Measurements from ENCODE around the gene LSM3.

The LSM3 gene

GRCh38 chr3:14214764-14215163 lies 36.1 kb downstream of the LSM3 start:
- Histone ChIP-seq H3K9ac (ENCODE audit: low read depth, low read length, poor library complexity) (no peak overlapping the region), H3K23ac (ENCODE audit: low read depth, low read length, poor library complexity) (no peak overlapping the region), H3K18ac (ENCODE audit: low read length) (no peak overlapping the region), H3K4me1 (ENCODE audit: control insufficient read depth in 2 of 2, insufficient read depth in 1 of 2, low read depth in 1 of 2, low read length in 2 of 2) (peaks cover 10 to 14% of the 10 kb centered on the region in 2 donors), H3K27ac (replicated peaks; ENCODE audit: low read length) (no peak overlapping the region), H2AFZ (ENCODE audit: low read length) (no peak overlapping the region), H2BK5ac (ENCODE audit: low read length) (no peak overlapping the region), H2BK15ac (ENCODE audit: low read length) (no peak overlapping the region), H3K9me3 (replicated peaks in 1 of 2; ENCODE audit: control insufficient read depth in 2 of 2, insufficient read depth in 1 of 2, low read depth in 1 of 2, low read length in 2 of 2) (peaks cover 0 to 2% of the 10 kb centered on the region in 2 donors), H3K79me1 (ENCODE audit: low read depth, low read length) (no peaks in the 10 kb centered on the region), H3K14ac (ENCODE audit: low read length) (no peak overlapping the region), H3K4me2 (ENCODE audit: insufficient read depth, low read length, poor library complexity, severe bottlenecking) (no peak overlapping the region), H3K4ac (ENCODE audit: low read length) (no peak overlapping the region), H3K27me3 (ENCODE audit: control insufficient read depth in 3 of 3, insufficient read depth in 3 of 3, low read depth in 1 of 3, low read length in 3 of 3) (no peaks in the 10 kb centered on the region), H3K36me3 (replicated peaks in 1 of 2; ENCODE audit: control insufficient read depth in 2 of 2, insufficient read depth in 2 of 2, low read length in 2 of 2) (no peaks in the 10 kb centered on the region), H4K8ac (ENCODE audit: low read depth, low read length) (no peak overlapping the region), H2BK12ac (ENCODE audit: low read length) (no peak overlapping the region), H4K91ac (ENCODE audit: low read depth, low read length, poor library complexity) (no peak overlapping the region), H3K4me3 (ENCODE audit: low read length in 2 of 2) (no peak overlapping the region), H2BK120ac (ENCODE audit: low read depth, low read length) (no peak overlapping the region), H2AK5ac (ENCODE audit: low read depth, low read length) (no peak overlapping the region)
- WGBS, 2 donors (ENCODE audit: extremely low coverage in 2 of 2, insufficient read length in 2 of 2, insufficient replicate concordance in 1 of 2) = no CpG with 5 or more reads among the region's 4 CpGs
- DNase-seq (ENCODE audit: low spot score) = no peak

DNA sequence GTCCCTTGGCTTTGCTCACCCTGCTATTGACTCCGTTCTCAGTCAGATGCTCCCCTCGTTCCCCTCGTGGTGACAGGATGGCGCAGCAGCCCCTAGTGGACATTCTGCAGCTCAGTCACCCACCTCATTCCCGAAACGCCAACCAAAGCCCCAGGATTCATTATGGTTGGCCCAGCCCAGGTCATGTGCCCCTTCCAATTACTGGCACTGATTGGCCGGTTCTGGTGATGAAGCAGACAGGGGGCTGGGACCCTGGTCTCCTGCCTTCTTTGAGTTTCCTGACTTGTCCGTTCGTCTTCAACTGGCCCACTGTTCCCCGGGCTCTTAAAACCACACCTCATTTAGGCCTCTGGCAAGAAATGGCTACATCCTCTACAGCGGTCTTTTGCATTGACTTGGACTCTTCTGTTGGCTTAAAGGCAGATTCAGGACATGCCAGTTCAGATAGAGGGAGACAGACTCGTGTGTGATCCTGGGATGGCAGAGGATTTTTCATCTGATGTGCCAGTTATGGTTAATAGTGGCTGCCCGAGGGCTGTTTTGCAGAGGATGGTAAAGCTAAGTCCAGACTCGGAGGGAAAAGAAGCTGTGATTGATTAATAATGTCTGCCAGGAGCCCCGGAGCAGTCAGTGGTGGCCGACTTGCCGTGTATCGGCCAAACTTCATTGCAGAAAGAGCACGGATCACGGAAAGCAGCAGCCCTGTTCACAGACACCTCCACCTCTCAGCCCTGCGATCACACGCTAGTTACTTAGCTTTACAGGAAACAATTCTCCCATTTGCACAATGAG lies 37.8 kb downstream of the LSM3 start:
- Histone ChIP-seq H2BK120ac (ENCODE audit: low read depth, low read length) (no peak overlapping the region), H2BK5ac (ENCODE audit: low read length) (no peak overlapping the region), H3K36me3 (replicated peaks in 1 of 2; ENCODE audit: control insufficient read depth in 2 of 2, insufficient read depth in 2 of 2, low read length in 2 of 2) (no peaks in the 10 kb centered on the region), H3K18ac (ENCODE audit: low read length) (no peak overlapping the region), H4K8ac (ENCODE audit: low read depth, low read length) (no peak overlapping the region), H3K27ac (replicated peaks; ENCODE audit: low read length) (peak overlapping the region; percentile 57), H3K79me1 (ENCODE audit: low read depth, low read length) (no peaks in the 10 kb centered on the region), H2AK5ac (ENCODE audit: low read depth, low read length) (no peak overlapping the region), H4K91ac (ENCODE audit: low read depth, low read length, poor library complexity) (no peak overlapping the region), H2AFZ (ENCODE audit: low read length) (peak overlapping the region; percentile 7), H3K9ac (ENCODE audit: low read depth, low read length, poor library complexity) (no peak overlapping the region), H3K4me1 (ENCODE audit: control insufficient read depth in 2 of 2, insufficient read depth in 1 of 2, low read depth in 1 of 2, low read length in 2 of 2) (peaks cover 2 to 6% of the 10 kb centered on the region in 2 donors), H3K4me3 (ENCODE audit: low read length in 2 of 2) (peak overlapping the region in 1 of 2 donors; percentile 62), H3K27me3 (ENCODE audit: control insufficient read depth in 3 of 3, insufficient read depth in 3 of 3, low read depth in 1 of 3, low read length in 3 of 3) (no peaks in the 10 kb centered on the region), H3K4ac (ENCODE audit: low read length) (no peak overlapping the region), H3K23ac (ENCODE audit: low read depth, low read length, poor library complexity) (no peak overlapping the region), H2BK15ac (ENCODE audit: low read length) (no peak overlapping the region), H3K9me3 (replicated peaks in 1 of 2; ENCODE audit: control insufficient read depth in 2 of 2, insufficient read depth in 1 of 2, low read depth in 1 of 2, low read length in 2 of 2) (peaks cover 0 to 15% of the 10 kb centered on the region in 2 donors), H3K14ac (ENCODE audit: low read length) (no peak overlapping the region), H3K4me2 (ENCODE audit: insufficient read depth, low read length, poor library complexity, severe bottlenecking) (peak overlapping the region; percentile 48), H2BK12ac (ENCODE audit: low read length) (no peak overlapping the region)
- WGBS, 2 donors (ENCODE audit: extremely low coverage in 2 of 2, insufficient read length in 2 of 2, insufficient replicate concordance in 1 of 2) = no CpG with 5 or more reads among the region's 22 CpGs
- peak; percentile 74 for DNase-seq (ENCODE audit: low spot score)

- H3K14ac ChIP-seq (ENCODE audit: low read length) = no peak overlapping the region
- H2AFZ ChIP-seq (ENCODE audit: low read length) = no peak overlapping the region
- H3K23ac ChIP-seq (ENCODE audit: low read depth, low read length, poor library complexity) = no peak overlapping the region
- H2BK5ac ChIP-seq (ENCODE audit: low read length) = no peak overlapping the region
- H3K4me1 ChIP-seq (ENCODE audit: control insufficient read depth in 2 of 2, insufficient read depth in 1 of 2, low read depth in 1 of 2, low read length in 2 of 2) = no peaks in the 10 kb centered on the region
- no peak for DNase-seq (ENCODE audit: low spot score)
- H2BK120ac ChIP-seq (ENCODE audit: low read depth, low read length) = no peak overlapping the region
- H4K8ac ChIP-seq (ENCODE audit: low read depth, low read length) = no peak overlapping the region
- H3K18ac ChIP-seq (ENCODE audit: low read length) = no peak overlapping the region
- H2BK12ac ChIP-seq (ENCODE audit: low read length) = no peak overlapping the region
- H3K9me3 ChIP-seq (replicated peaks in 1 of 2; ENCODE audit: control insufficient read depth in 2 of 2, insufficient read depth in 1 of 2, low read depth in 1 of 2, low read length in 2 of 2) = peaks cover 2 to 19% of the 10 kb centered on the region in 2 donors
- no peaks in the 10 kb centered on the region for H3K27me3 ChIP-seq (ENCODE audit: control insufficient read depth in 3 of 3, insufficient read depth in 3 of 3, low read depth in 1 of 3, low read length in 3 of 3)
- H2BK15ac ChIP-seq (ENCODE audit: low read length) = no peak overlapping the region
- H3K4me2 ChIP-seq (ENCODE audit: insufficient read depth, low read length, poor library complexity, severe bottlenecking) = no peak overlapping the region
- no peak overlapping the region for H3K4me3 ChIP-seq (ENCODE audit: low read length in 2 of 2)
- no peak overlapping the region for H4K91ac ChIP-seq (ENCODE audit: low read depth, low read length, poor library complexity)
- no peaks in the 10 kb centered on the region for H3K79me1 ChIP-seq (ENCODE audit: low read depth, low read length)
- no peak overlapping the region for H3K9ac ChIP-seq (ENCODE audit: low read depth, low read length, poor library complexity)
- no peaks in the 10 kb centered on the region for H3K36me3 ChIP-seq (replicated peaks in 1 of 2; ENCODE audit: control insufficient read depth in 2 of 2, insufficient read depth in 2 of 2, low read length in 2 of 2)
- no peak overlapping the region for H3K27ac ChIP-seq (replicated peaks; ENCODE audit: low read length)
- no peak overlapping the region for H2AK5ac ChIP-seq (ENCODE audit: low read depth, low read length)
- H3K4ac ChIP-seq (ENCODE audit: low read length) = no peak overlapping the region
These were observed 39.7 kb downstream of the LSM3 start for GRCh38 chr3:14218355-14218754.

- DNase-seq (ENCODE audit: low spot score) = no peak
- Histone ChIP-seq H3K79me1 (ENCODE audit: low read depth, low read length) (peaks cover 2% of the 10 kb centered on the region), H3K4me2 (ENCODE audit: insufficient read depth, low read length, poor library complexity, severe bottlenecking) (no peak overlapping the region), H2BK120ac (ENCODE audit: low read depth, low read length) (no peak overlapping the region), H4K8ac (ENCODE audit: low read depth, low read length) (no peak overlapping the region), H3K9ac (ENCODE audit: low read depth, low read length, poor library complexity) (no peak overlapping the region), H3K27me3 (ENCODE audit: control insufficient read depth in 3 of 3, insufficient read depth in 3 of 3, low read depth in 1 of 3, low read length in 3 of 3) (no peaks in the 10 kb centered on the region), H3K27ac (replicated peaks; ENCODE audit: low read length) (no peak overlapping the region), H2AFZ (ENCODE audit: low read length) (no peak overlapping the region), H3K14ac (ENCODE audit: low read length) (no peak overlapping the region), H3K4ac (ENCODE audit: low read length) (no peak overlapping the region), H2AK5ac (ENCODE audit: low read depth, low read length) (no peak overlapping the region), H2BK5ac (ENCODE audit: low read length) (no peak overlapping the region), H3K23ac (ENCODE audit: low read depth, low read length, poor library complexity) (no peak overlapping the region), H3K18ac (ENCODE audit: low read length) (no peak overlapping the region), H4K91ac (ENCODE audit: low read depth, low read length, poor library complexity) (no peak overlapping the region), H3K36me3 (replicated peaks in 1 of 2; ENCODE audit: control insufficient read depth in 2 of 2, insufficient read depth in 2 of 2, low read length in 2 of 2) (peaks cover 0 to 1% of the 10 kb centered on the region in 2 donors), H2BK12ac (ENCODE audit: low read length) (no peak overlapping the region), H2BK15ac (ENCODE audit: low read length) (no peak overlapping the region), H3K4me3 (ENCODE audit: low read length in 2 of 2) (no peak overlapping the region), H3K4me1 (ENCODE audit: control insufficient read depth in 2 of 2, insufficient read depth in 1 of 2, low read depth in 1 of 2, low read length in 2 of 2) (no peaks in the 10 kb centered on the region), H3K9me3 (replicated peaks in 1 of 2; ENCODE audit: control insufficient read depth in 2 of 2, insufficient read depth in 1 of 2, low read depth in 1 of 2, low read length in 2 of 2) (peaks cover 2 to 19% of the 10 kb centered on the region in 2 donors)
- no CpG with 5 or more reads among the region's 1 CpG for WGBS, 2 donors (ENCODE audit: extremely low coverage in 2 of 2, insufficient read length in 2 of 2, insufficient replicate concordance in 1 of 2)
These were observed 42.3 kb downstream of the LSM3 start for GRCh38 chr3:14220933-14221332.
